Osteocyte (in vitro differentiated cells): ENCODE results near the gene SIRT3. TPM values are rescaled to one million over a fixed set of nuclear protein-coding genes. Genes with fewer than 3 reads are reported as not detected.

Source experiments
- DNase-seq: peaks from one replicate; pipeline ENCODE4 v3.0.0; 2021; ENCODE audit warnings: mixed read lengths; ENCODE audit not compliant: unreplicated experiment; ENCODE audit errors: extremely low spot score
- H3K27ac Mint-ChIP-seq: one replicate; pipeline ENCODE4 v1.8.0; 2021; ENCODE audit warnings: mild to moderate bottlenecking, mixed read lengths; ENCODE audit not compliant: unreplicated experiment
- H3K27me3 Mint-ChIP-seq: one replicate; pipeline ENCODE4 v1.8.0; 2021; ENCODE audit warnings: mixed read lengths; ENCODE audit not compliant: unreplicated experiment
- H3K36me3 Mint-ChIP-seq: one replicate; pipeline ENCODE4 v1.8.0; 2021; ENCODE audit warnings: mixed read lengths; ENCODE audit not compliant: unreplicated experiment
- H3K4me1 Mint-ChIP-seq: one replicate; pipeline ENCODE4 v1.8.0; 2021; ENCODE audit warnings: mixed read lengths; ENCODE audit not compliant: unreplicated experiment
- H3K4me3 Mint-ChIP-seq: one replicate; pipeline ENCODE4 v1.8.0; 2021; ENCODE audit warnings: mild to moderate bottlenecking, moderate library complexity, mixed read lengths; ENCODE audit not compliant: unreplicated experiment
- H3K9me3 Mint-ChIP-seq: one replicate; pipeline ENCODE4 v1.8.0; 2021; ENCODE audit warnings: mixed read lengths; ENCODE audit not compliant: unreplicated experiment
- CTCF ChIP-seq: fragments of 200-600 bp; sonication (generic); IDR thresholded peaks from 2 replicates; pipeline ENCODE4 v1.5.0; 2021; ENCODE audit warnings: antibody characterized with exemption, mild to moderate bottlenecking, moderate library complexity
- total RNA-seq: library from RNA; stranded (reverse); gene quantifications from 2 replicates; pipeline ENCODE4 v1.2.1, GENCODE V29; 2021

SIRT3 gene
- total RNA-seq, 1 donor from 2014 or later, result 25.7 TPM

- Mint-ChIP-seq H3K27ac (no peak overlapping the region), H3K4me1 (no peaks in the 10 kb centered on the region)
- TF ChIP-seq CTCF, result no peak
These were observed 40.1 kb upstream of the SIRT3 start for GRCh38 chr11:276219-276618.

GRCh38 chr11:272931-273198 lies 36.7 kb upstream of the SIRT3 start:
- no peak overlapping the region for H3K4me3 Mint-ChIP-seq
- no peaks in the 10 kb centered on the region for H3K36me3 Mint-ChIP-seq
- peaks cover 10% of the 10 kb centered on the region for H3K9me3 Mint-ChIP-seq
- peaks cover 52% of the 10 kb centered on the region for H3K27me3 Mint-ChIP-seq
- no peak overlapping the region for H3K27ac Mint-ChIP-seq
- TF ChIP-seq CTCF, result no peak
- peaks cover 6% of the 10 kb centered on the region for H3K4me1 Mint-ChIP-seq
- no peak for DNase-seq

More at GRCh38 chr11:276219-276618, 40.1 kb upstream of the SIRT3 start:
- H3K4me3 Mint-ChIP-seq, result no peak overlapping the region
- H3K9me3 Mint-ChIP-seq, result peaks cover 10% of the 10 kb centered on the region
- DNase-seq, result no peak
- peaks cover 48% of the 10 kb centered on the region for H3K27me3 Mint-ChIP-seq
- H3K36me3 Mint-ChIP-seq, result no peaks in the 10 kb centered on the region

DNA sequence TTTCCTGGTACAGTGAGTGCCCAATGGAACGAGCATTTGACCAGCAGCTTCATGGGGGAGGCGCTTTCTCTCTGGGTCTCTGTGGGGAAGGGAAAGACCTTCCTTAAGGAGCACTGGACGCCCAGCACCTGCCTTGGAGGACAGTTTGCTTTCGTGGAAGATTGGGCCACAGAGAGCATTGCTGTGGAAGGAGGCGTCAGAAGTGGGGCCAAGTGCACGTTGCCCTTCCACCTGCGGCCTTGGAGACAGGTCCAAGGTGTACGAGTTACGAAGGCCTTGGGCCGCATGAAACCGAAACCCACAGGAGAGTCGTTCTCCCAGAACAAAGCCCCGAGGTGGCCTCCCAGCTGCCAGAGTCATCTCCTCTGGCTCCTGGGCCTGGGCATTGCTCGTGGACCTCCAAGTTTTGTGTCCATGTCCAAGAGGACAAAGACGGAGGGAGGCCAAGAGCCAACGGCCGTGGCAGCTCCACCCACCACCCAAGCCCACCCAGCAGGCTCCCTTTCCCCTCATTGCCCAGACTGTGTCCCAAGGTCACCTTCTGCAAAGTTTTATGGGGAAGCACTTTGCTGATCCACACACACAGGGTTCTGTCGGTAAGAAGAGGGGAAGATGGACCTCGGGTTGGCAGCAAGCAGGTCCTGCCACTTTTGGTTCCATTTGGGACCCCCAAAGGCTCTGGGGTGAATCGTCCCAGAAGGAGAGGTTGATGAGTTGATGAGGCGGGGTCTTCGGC lies 36.2 kb upstream of the SIRT3 start:
- no peak overlapping the region for H3K27ac Mint-ChIP-seq
- no peak for TF ChIP-seq CTCF
- H3K36me3 Mint-ChIP-seq, result no peaks in the 10 kb centered on the region
- H3K4me3 Mint-ChIP-seq, result no peak overlapping the region
- H3K27me3 Mint-ChIP-seq, result peaks cover 49% of the 10 kb centered on the region
- H3K4me1 Mint-ChIP-seq, result peaks cover 6% of the 10 kb centered on the region
- no peak for DNase-seq
- H3K9me3 Mint-ChIP-seq, result peaks cover 10% of the 10 kb centered on the region

DNA sequence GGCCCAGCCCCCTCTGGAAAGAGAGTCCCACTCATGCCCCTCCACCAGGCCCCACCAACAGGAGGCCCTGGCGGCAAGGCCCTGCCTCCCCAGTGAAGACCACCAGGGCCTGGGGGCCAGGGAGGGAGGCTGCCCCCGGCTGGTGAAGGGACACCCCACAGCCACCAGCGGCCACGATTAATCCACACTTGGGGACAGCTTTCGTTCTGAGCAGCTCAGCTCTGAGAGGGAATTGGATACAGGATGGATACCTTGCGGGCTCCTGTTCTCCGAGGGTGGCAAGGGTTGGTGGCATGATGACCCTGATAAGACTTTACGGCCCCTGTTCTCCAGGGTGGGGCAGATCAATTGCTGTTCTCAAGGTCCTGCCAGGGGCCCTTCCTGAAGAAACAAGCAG lies 35.2 kb upstream of the SIRT3 start:
- TF ChIP-seq CTCF, result no peak
- DNase-seq, result no peak
- Mint-ChIP-seq H3K4me3 (no peak overlapping the region), H3K9me3 (peaks cover 5% of the 10 kb centered on the region), H3K27ac (no peak overlapping the region), H3K27me3 (peaks cover 42% of the 10 kb centered on the region), H3K4me1 (peaks cover 6% of the 10 kb centered on the region), H3K36me3 (no peaks in the 10 kb centered on the region)

GRCh38 chr11:270451-271318 lies 34.5 kb upstream of the SIRT3 start:
- no peak for TF ChIP-seq CTCF
- Mint-ChIP-seq H3K36me3 (no peaks in the 10 kb centered on the region), H3K27me3 (peaks cover 36% of the 10 kb centered on the region), H3K4me1 (peaks cover 6% of the 10 kb centered on the region), H3K4me3 (no peak overlapping the region), H3K27ac (no peak overlapping the region), H3K9me3 (no peaks in the 10 kb centered on the region)
- no peak for DNase-seq
